ENCODE measurements around the gene ZNF10.

- TF ChIP-seq, protein P1, sequence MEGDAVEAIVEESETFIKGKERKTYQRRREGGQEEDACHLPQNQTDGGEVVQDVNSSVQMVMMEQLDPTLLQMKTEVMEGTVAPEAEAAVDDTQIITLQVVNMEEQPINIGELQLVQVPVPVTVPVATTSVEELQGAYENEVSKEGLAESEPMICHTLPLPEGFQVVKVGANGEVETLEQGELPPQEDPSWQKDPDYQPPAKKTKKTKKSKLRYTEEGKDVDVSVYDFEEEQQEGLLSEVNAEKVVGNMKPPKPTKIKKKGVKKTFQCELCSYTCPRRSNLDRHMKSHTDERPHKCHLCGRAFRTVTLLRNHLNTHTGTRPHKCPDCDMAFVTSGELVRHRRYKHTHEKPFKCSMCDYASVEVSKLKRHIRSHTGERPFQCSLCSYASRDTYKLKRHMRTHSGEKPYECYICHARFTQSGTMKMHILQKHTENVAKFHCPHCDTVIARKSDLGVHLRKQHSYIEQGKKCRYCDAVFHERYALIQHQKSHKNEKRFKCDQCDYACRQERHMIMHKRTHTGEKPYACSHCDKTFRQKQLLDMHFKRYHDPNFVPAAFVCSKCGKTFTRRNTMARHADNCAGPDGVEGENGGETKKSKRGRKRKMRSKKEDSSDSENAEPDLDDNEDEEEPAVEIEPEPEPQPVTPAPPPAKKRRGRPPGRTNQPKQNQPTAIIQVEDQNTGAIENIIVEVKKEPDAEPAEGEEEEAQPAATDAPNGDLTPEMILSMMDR (IDR thresholded peaks at IDR 0.05), result no peak
- TF ChIP-seq POLR2A (IDR thresholded peaks at IDR 0.05) (no peak), EP300 (IDR thresholded peaks at IDR 0.05) (no peak)
Measured at GRCh38 chr12:133105620-133106019, 24.8 kb upstream of the ZNF10 start.
